Uterus (tissue), 4 donors: Measurements from ENCODE around the gene CPA4. TPM values are rescaled to one million over a fixed set of nuclear protein-coding genes. Genes with fewer than 3 reads are reported as not detected.

ENCODE experiments used
- DNase-seq, 2 donors: peaks; one replicate each; pipeline ENCODE4 v3.0.0-alpha.2; 2019 to 2020
- H3K27ac ChIP-seq, 2 donors: fragments of 200-600 bp; sonication (generic); 1 replicate in 1 of 2; 2 replicates in 1 of 2; pipeline ENCODE4 v1.5.1; 2016 to 2018
- H3K27me3 ChIP-seq, 2 donors: fragments of 200-600 bp; sonication (generic); one replicate each; pipeline ENCODE4 v1.5.1; 2018 to 2019; ENCODE audit warnings: control low read depth in 1 of 2
- H3K36me3 ChIP-seq, 2 donors: fragments of 200-600 bp; sonication (generic); one replicate each; pipeline ENCODE4 v1.5.1; 2019; ENCODE audit warnings: control low read depth in 1 of 2
- H3K4me1 ChIP-seq, 2 donors: fragments of 200-600 bp; sonication (generic); one replicate each; pipeline ENCODE4 v1.5.1; 2018 to 2019; ENCODE audit warnings: control low read depth in 1 of 2
- H3K4me3 ChIP-seq, 2 donors: fragments of 200-600 bp; sonication (generic); 1 replicate in 1 of 2; 2 replicates in 1 of 2; pipeline ENCODE4 v1.5.1; 2018 to 2019; ENCODE audit warnings: mild to moderate bottlenecking in 1 of 2
- H3K9me3 ChIP-seq, 2 donors: fragments of 200-600 bp; sonication (generic); one replicate each; pipeline ENCODE4 v1.5.1; 2019; ENCODE audit warnings: control low read depth in 1 of 2
- POLR2A ChIP-seq, 2 donors: fragments of 450-650 bp; IDR thresholded peaks; one replicate each; pipeline ENCODE4 v1.6.1; 2016; ENCODE audit warnings: antibody characterized with exemption in 2 of 2, mild to moderate bottlenecking in 1 of 2, moderate library complexity in 1 of 2
- intact Hi-C: fragments of 100-400 bp; cut with DNase I; formaldehyde crosslinking; loops from one replicate; pipeline ENCODE4 v1.15.1; 2023; ENCODE audit warnings: low total_unique reads
- total RNA-seq, 4 donors: library from RNA; depleted of rRNA in 3 of 4; stranded (reverse); fragments of >200 nt in 3 of 4; gene quantifications; one replicate each; pipeline versions ENCODE4 v1.1.0 to v1.2.4, GENCODE V29; 2014 to 2023
- TF ChIP-seq, protein P1 (sequence below), 4 experiments: fragments of 200-600 bp in 2 of 4; fragments of 450-650 bp in 2 of 4; sonication (generic) in 2 of 4; IDR thresholded peaks; one replicate each; pipeline ENCODE4 v1.5.1; 2016 to 2019; ENCODE audit warnings: antibody characterized with exemption in 4 of 4, mild to moderate bottlenecking in 2 of 4, moderate library complexity in 1 of 4
- donor health status: DM: yes; HTN: yes; CAD: no.

The CPA4 gene
- total RNA-seq, 4 donors from 2014 or later, result 1.3 TPM; not detected in 3

DNA sequence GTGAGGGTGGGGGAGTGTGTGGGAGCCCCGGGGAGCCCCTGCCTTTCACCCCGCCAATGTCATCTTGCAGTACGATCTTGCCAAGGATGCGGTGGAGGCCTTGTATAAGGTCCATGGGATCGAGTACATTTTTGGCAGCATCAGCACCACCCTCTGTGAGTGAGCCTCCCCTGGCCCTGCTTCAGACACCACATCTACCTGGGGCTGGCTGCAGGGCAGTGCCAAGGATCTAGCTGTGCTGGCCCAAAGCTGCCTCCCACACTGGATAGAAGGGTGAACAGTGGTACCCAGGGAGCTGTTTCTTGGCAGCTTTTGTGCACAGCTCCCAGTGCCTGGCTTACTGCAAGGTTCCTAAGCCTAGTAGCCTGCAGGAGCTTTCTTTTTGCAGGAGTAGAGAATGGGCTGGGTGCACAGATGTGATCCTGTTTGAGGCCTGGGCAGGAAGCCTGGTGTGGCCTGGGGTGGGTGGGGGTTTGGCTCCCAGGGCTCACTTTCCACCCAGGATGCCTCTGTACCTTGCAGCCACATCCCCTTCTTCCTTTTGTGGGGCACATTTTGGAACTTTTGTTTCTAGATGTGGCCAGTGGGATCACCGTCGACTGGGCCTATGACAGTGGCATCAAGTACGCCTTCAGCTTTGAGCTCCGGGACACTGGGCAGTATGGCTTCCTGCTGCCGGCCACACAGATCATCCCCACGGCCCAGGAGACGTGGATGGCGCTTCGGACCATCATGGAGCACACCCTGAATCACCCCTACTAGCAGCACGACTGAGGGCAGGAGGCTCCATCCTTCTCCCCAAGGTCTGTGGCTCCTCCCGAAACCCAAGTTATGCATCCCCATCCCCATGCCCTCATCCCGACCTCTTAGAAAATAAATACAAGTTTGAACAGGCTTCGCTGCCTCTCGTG, 75.1 kb downstream of the CPA4 start:
- Histone ChIP-seq H3K27ac (no peak overlapping the region), H3K27me3 (no peaks in the 10 kb centered on the region), H3K9me3 (no peaks in the 10 kb centered on the region), H3K36me3 (no peaks in the 10 kb centered on the region), H3K4me1 (peaks cover 7 to 8% of the 10 kb centered on the region in 2 donors), H3K4me3 (no peak overlapping the region)
- intact Hi-C loops, result no loop called here
- no peak for TF ChIP-seq POLR2A (IDR thresholded peaks at IDR 0.05)
- TF ChIP-seq, protein P1, sequence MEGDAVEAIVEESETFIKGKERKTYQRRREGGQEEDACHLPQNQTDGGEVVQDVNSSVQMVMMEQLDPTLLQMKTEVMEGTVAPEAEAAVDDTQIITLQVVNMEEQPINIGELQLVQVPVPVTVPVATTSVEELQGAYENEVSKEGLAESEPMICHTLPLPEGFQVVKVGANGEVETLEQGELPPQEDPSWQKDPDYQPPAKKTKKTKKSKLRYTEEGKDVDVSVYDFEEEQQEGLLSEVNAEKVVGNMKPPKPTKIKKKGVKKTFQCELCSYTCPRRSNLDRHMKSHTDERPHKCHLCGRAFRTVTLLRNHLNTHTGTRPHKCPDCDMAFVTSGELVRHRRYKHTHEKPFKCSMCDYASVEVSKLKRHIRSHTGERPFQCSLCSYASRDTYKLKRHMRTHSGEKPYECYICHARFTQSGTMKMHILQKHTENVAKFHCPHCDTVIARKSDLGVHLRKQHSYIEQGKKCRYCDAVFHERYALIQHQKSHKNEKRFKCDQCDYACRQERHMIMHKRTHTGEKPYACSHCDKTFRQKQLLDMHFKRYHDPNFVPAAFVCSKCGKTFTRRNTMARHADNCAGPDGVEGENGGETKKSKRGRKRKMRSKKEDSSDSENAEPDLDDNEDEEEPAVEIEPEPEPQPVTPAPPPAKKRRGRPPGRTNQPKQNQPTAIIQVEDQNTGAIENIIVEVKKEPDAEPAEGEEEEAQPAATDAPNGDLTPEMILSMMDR (IDR thresholded peaks at IDR 0.05), result no peak
- DNase-seq, result no peak

DNA sequence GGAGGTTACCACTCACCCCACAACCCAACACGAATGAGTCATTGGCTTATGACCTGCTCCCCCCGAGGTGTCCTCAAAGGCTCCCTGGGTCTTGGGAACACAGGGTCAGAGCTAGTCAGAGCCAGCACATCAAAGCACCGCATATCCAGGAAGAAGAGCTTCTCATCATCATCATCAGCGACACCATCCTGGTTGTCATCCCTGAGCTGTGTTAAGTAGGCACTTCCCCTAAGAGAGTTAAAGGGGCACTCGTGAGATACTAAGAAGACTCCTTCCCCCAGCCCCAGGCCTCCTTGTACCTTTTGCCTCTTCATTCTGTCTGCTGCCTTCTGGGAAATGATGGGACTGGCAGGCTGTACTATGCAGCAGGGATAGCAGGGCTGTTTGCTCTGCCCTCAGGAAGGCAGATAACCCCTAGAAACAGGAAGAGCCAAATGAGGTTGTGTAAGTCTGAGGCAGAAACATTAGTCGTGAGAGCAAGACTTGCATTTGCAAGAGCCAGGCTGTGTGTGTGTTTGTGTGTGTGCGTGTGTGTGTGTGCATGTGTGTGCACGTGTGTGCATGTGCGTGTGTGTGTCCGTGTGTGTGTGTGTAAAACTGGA, 76.2 kb downstream of the CPA4 start:
- H3K27me3 ChIP-seq, result no peaks in the 10 kb centered on the region
- no peaks in the 10 kb centered on the region for H3K36me3 ChIP-seq
- no peaks in the 10 kb centered on the region for H3K9me3 ChIP-seq
- TF ChIP-seq, protein P1 (IDR thresholded peaks at IDR 0.05), result no peak
- TF ChIP-seq POLR2A (IDR thresholded peaks at IDR 0.05), result no peak
- no peak overlapping the region for H3K27ac ChIP-seq
- no peak for DNase-seq
- intact Hi-C loops, result no loop called here
- no peak overlapping the region for H3K4me3 ChIP-seq
- peaks cover 12 to 14% of the 10 kb centered on the region in 2 donors for H3K4me1 ChIP-seq

DNA sequence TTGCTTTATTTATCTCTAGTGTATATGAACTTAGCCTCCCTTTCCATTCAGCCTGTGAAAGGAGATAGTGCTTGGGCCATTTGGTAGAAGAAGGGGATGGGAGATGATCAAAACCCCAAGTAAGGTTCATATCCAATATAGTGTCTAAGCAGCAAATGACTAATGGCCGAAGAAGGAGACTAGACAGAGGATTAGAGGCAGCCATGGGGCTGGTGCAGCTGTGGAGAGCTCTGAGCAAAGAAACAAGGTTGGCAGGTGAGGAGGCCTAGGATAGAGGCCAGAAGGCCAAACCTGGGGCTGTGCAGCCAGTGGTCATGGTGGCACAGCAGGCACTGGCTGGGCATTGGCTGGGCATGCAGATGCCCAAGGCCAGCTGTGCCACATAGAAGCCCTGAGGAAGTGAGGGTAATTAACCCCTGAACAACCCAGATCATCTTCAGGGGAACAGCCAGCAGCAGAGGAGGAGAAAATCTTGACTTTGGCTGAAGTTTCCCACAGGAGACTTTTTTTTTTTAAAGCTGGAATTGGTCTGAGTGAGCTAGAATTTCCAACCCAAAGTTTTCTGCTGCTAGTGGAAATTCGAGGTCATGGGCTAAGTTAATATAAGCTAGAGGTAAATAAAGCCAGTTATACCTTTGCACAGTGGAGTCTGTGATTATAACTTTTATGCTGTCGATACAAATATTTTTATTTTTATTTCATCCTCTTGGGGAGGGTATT, 77.0 kb downstream of the CPA4 start:
- no peak for DNase-seq
- H3K36me3 ChIP-seq, result no peaks in the 10 kb centered on the region
- intact Hi-C loops, result no loop called here
- TF ChIP-seq, protein P1 (IDR thresholded peaks at IDR 0.05), result no peak
- no peak for TF ChIP-seq POLR2A (IDR thresholded peaks at IDR 0.05)
- no peak overlapping the region for H3K4me3 ChIP-seq
- no peaks in the 10 kb centered on the region for H3K27me3 ChIP-seq
- no peaks in the 10 kb centered on the region for H3K9me3 ChIP-seq
- peaks cover 12 to 14% of the 10 kb centered on the region in 2 donors for H3K4me1 ChIP-seq
- H3K27ac ChIP-seq, result peak overlapping the region in 1 of 2 donors; percentile 95

DNA sequence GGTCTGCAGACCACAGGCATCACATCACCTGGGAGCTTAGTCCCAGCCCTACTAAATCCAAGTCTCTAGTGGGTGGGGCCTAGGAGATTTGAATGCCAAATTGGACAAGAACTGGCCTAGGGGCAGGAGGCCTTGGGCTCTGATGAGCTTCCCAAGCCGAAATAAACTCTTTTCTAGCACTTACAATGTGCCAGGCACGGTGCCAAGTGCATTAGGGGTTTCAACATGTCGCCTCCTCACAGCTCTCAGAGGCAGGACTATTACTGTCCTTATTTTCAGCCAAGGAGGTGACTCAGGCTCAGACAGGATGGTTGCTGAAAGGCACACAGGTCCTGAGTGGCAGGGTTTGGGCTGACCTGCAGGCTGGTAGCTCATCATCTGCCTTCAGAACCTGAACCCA, 78.1 kb downstream of the CPA4 start:
- Histone ChIP-seq H3K27me3 (no peaks in the 10 kb centered on the region), H3K27ac (peak overlapping the region; percentile 88 to 95), H3K36me3 (no peaks in the 10 kb centered on the region), H3K9me3 (no peaks in the 10 kb centered on the region), H3K4me1 (peaks cover 12 to 14% of the 10 kb centered on the region in 2 donors), H3K4me3 (no peak overlapping the region)
- intact Hi-C loops, result no loop called here
- TF ChIP-seq POLR2A (IDR thresholded peaks at IDR 0.05), result no peak
- TF ChIP-seq, protein P1 (IDR thresholded peaks at IDR 0.05), result no peak
- DNase-seq, result peak; percentile 62 to 67
